CD14-positive monocyte (primary cell): Measurements from ENCODE around the gene POLR3A. TPM values are rescaled to one million over a fixed set of nuclear protein-coding genes. Genes with fewer than 3 reads are reported as not detected.

Source experiments
- DNase-seq, 3 donors: peaks; one replicate each; pipeline ENCODE4 v3.0.0-alpha.2; 2011 to 2022
- H2AFZ ChIP-seq: 2 replicates; pipeline ENCODE4 v1.6.0; 2012; ENCODE audit warnings: mild to moderate bottlenecking, low read depth, low read length, inconsistent platforms; ENCODE audit not compliant: insufficient read depth, poor library complexity, severe bottlenecking
- H3K27ac ChIP-seq, 2 donors: 1 replicate in 1 of 2; 2 replicates in 1 of 2; pipeline ENCODE4 v1.5.1; 2012 to 2013; ENCODE audit warnings: low read length in 2 of 2, control low read depth in 1 of 2, inconsistent platforms in 1 of 2, low read depth in 1 of 2, mild to moderate bottlenecking in 1 of 2
- H3K27me3 ChIP-seq, 2 donors: one replicate each; pipeline versions ENCODE4 v1.6.0 to v1.6.1; 2011 to 2013; ENCODE audit warnings: low read length in 2 of 2; ENCODE audit not compliant: control insufficient read depth in 2 of 2, insufficient read depth in 2 of 2
- H3K36me3 ChIP-seq, 2 donors: replicated peaks in 1 of 2; 1 replicate in 1 of 2; 2 replicates in 1 of 2; pipeline versions ENCODE4 v1.5.1 to v1.6.1; 2012 to 2013; ENCODE audit warnings: low read length in 2 of 2, control low read depth in 1 of 2, inconsistent platforms in 1 of 2, mild to moderate bottlenecking in 1 of 2; ENCODE audit not compliant: insufficient read depth in 2 of 2, control insufficient read depth in 1 of 2
- H3K4me1 ChIP-seq, 2 donors: 1 replicate in 1 of 2; 2 replicates in 1 of 2; pipeline versions ENCODE4 v1.5.1 to v1.6.1; 2012 to 2013; ENCODE audit warnings: low read length in 2 of 2, control low read depth in 1 of 2, inconsistent platforms in 1 of 2, mild to moderate bottlenecking in 1 of 2, moderate library complexity in 1 of 2; ENCODE audit not compliant: insufficient read depth in 2 of 2, control insufficient read depth in 1 of 2
- H3K4me2 ChIP-seq: replicated peaks from 2 replicates; pipeline ENCODE3; 2012; ENCODE audit warnings: low read length, moderate library complexity, mild to moderate bottlenecking; ENCODE audit not compliant: poor library complexity, severe bottlenecking; ENCODE audit errors: extremely low read depth
- H3K4me3 ChIP-seq, 3 experiments: fragments of 200-600 bp in 1 of 3; sonication (generic) in 1 of 3; replicated peaks in 1 of 3; 1 replicate in 2 of 3; 2 replicates in 1 of 3; pipeline ENCODE4 v1.5.1; 2011 to 2013; ENCODE audit warnings: low read length in 3 of 3, mild to moderate bottlenecking in 3 of 3, control low read depth in 2 of 3, low read depth in 2 of 3, inconsistent platforms in 1 of 3, moderate library complexity in 1 of 3
- H3K79me2 ChIP-seq: 2 replicates; pipeline ENCODE4 v1.6.0; 2012; ENCODE audit warnings: mild to moderate bottlenecking, control low read depth, inconsistent platforms, low read length, moderate library complexity; ENCODE audit not compliant: insufficient read depth
- H3K9ac ChIP-seq: 2 replicates; pipeline ENCODE4 v1.6.0; 2017; ENCODE audit warnings: low read length, mild to moderate bottlenecking; ENCODE audit not compliant: insufficient read depth, poor library complexity, severe bottlenecking
- H3K9me3 ChIP-seq, 2 donors: replicated peaks in 1 of 2; 1 replicate in 1 of 2; 2 replicates in 1 of 2; pipeline versions ENCODE4 v1.5.1 to v1.6.1; 2012 to 2013; ENCODE audit warnings: low read length in 2 of 2, control low read depth in 1 of 2; ENCODE audit not compliant: control insufficient read depth in 1 of 2, insufficient read depth in 1 of 2
- H4K20me1 ChIP-seq: 2 replicates; pipeline ENCODE4 v1.6.0; 2012; ENCODE audit warnings: mild to moderate bottlenecking, low read length, control low read depth, moderate library complexity; ENCODE audit not compliant: insufficient read depth
- H3K27ac Mint-ChIP-seq, 7 donors: one replicate each; pipeline ENCODE4 v1.8.0; 2020; ENCODE audit warnings: mild to moderate bottlenecking in 7 of 7, mixed read lengths in 7 of 7, moderate library complexity in 6 of 7, inconsistent platforms in 2 of 7
- H3K27me3 Mint-ChIP-seq, 3 donors: one replicate each; pipeline ENCODE4 v1.8.0; 2021 to 2022; ENCODE audit warnings: low read depth in 3 of 3, mild to moderate bottlenecking in 3 of 3, mixed read lengths in 3 of 3, moderate library complexity in 3 of 3, inconsistent platforms in 1 of 3
- H3K36me3 Mint-ChIP-seq, 2 donors: one replicate each; pipeline ENCODE4 v1.8.0; 2020; ENCODE audit warnings: mixed read lengths in 2 of 2, inconsistent platforms in 1 of 2, mild to moderate bottlenecking in 1 of 2
- H3K4me1 Mint-ChIP-seq: one replicate; pipeline ENCODE4 v1.8.0; 2020; ENCODE audit warnings: mild to moderate bottlenecking, mixed read lengths
- H3K4me3 Mint-ChIP-seq, 2 donors: one replicate each; pipeline ENCODE4 v1.8.0; 2020; ENCODE audit warnings: mild to moderate bottlenecking in 2 of 2, mixed read lengths in 2 of 2, moderate library complexity in 1 of 2
- H3K9me3 Mint-ChIP-seq, 7 donors: one replicate each; pipeline ENCODE4 v1.8.0; 2020 to 2022; ENCODE audit warnings: mixed read lengths in 7 of 7, mild to moderate bottlenecking in 6 of 7, moderate library complexity in 6 of 7, inconsistent platforms in 2 of 7
- CTCF ChIP-seq: fragments of 200-600 bp; IDR thresholded peaks from one replicate; pipeline ENCODE4 v1.8.0; 2022; ENCODE audit warnings: antibody characterized with exemption, mild to moderate bottlenecking
- WGBS: methylation state at CpG from one replicate; pipeline ENCODE4 v1.1.5; 2013; ENCODE audit warnings: missing lambda C conversion rate; ENCODE audit not compliant: insufficient coverage; 5-methylcytosine and 5-hydroxymethylcytosine counted together
- intact Hi-C, 2 donors: fragments of 100-400 bp; cut with micrococcal nuclease; formaldehyde crosslinking; loops; one replicate each; pipeline versions ENCODE4 v1.15.0 to v1.15.1; 2023
- polyA plus RNA-seq, 3 donors: library from polyadenylated mRNA; depleted of rRNA in 1 of 3; unstranded in 2 of 3; stranded (reverse) in 1 of 3; fragments of 300-500 nt in 2 of 3; fragments of >200 nt in 1 of 3; fragmentation: Illumina TruSeq in 2 of 3; gene quantifications; 1 replicate in 2 of 3; 2 replicates in 1 of 3; pipeline ENCODE4 v1.2.3, GENCODE V29; 2012 to 2021

POLR3A gene
- polyA plus RNA-seq, 3 donors, result 2.7 to 5.2 (median 4.7) TPM

- H3K4me3 Mint-ChIP-seq, result no peak overlapping the region
- Histone ChIP-seq H3K36me3 (peaks cover 95 to 100% of the 10 kb centered on the region in 2 donors), H3K9me3 (no peaks in the 10 kb centered on the region), H3K9ac (no peak overlapping the region), H3K4me1 (no peaks in the 10 kb centered on the region), H3K79me2 (no peaks in the 10 kb centered on the region), H3K4me2 (no peak overlapping the region), H2AFZ (no peak overlapping the region), H4K20me1 (no peaks in the 10 kb centered on the region), H3K27ac (no peak overlapping the region), H3K4me3 (no peak overlapping the region), H3K27me3 (no peaks in the 10 kb centered on the region)
- TF ChIP-seq CTCF, result no peak
- 98% methylated on average over 5 of the region's 7 CpGs for WGBS
- peaks cover 92 to 100% of the 10 kb centered on the region in 2 donors for H3K36me3 Mint-ChIP-seq
- intact Hi-C loops, result no loop called here
- no peaks in the 10 kb centered on the region for H3K9me3 Mint-ChIP-seq
- H3K27ac Mint-ChIP-seq, result peak overlapping the region in 2 of 7 donors; percentile 1 to 32
- H3K4me1 Mint-ChIP-seq, result no peaks in the 10 kb centered on the region
- peaks cover 0 to 2% (median 0%) of the 10 kb centered on the region in 3 donors for H3K27me3 Mint-ChIP-seq
- no peak for DNase-seq
Observed at GRCh38 chr10:77987671-77988255, 41.6 kb downstream of the POLR3A start.

GRCh38 chr10:77984986-77985385 lies 44.3 kb downstream of the POLR3A start:
- no peak overlapping the region for H3K27ac ChIP-seq
- TF ChIP-seq CTCF, result no peak
- no peak overlapping the region for H2AFZ ChIP-seq
- H3K79me2 ChIP-seq, result no peaks in the 10 kb centered on the region
- H3K4me2 ChIP-seq, result no peak overlapping the region
- intact Hi-C loops, result no loop called here
- Mint-ChIP-seq H3K4me1 (no peaks in the 10 kb centered on the region), H3K9me3 (no peaks in the 10 kb centered on the region), H3K27me3 (no peaks in the 10 kb centered on the region), H3K27ac (no peak overlapping the region), H3K4me3 (no peak overlapping the region), H3K36me3 (peaks cover 95 to 100% of the 10 kb centered on the region in 2 donors)
- H3K4me1 ChIP-seq, result no peaks in the 10 kb centered on the region
- peaks cover 94 to 100% of the 10 kb centered on the region in 2 donors for H3K36me3 ChIP-seq
- H3K4me3 ChIP-seq, result no peak overlapping the region
- H3K27me3 ChIP-seq, result no peaks in the 10 kb centered on the region
- H3K9me3 ChIP-seq, result no peaks in the 10 kb centered on the region
- WGBS, result 87% methylated on average over 4 of the region's 4 CpGs
- DNase-seq, result no peak
- H4K20me1 ChIP-seq, result no peaks in the 10 kb centered on the region
- H3K9ac ChIP-seq, result no peak overlapping the region
